Measurements from ENCODE around the gene SVIL. TPM values are rescaled to one million over a fixed set of nuclear protein-coding genes. Genes with fewer than 3 reads are reported as not detected.

The SVIL gene
- total and polyA plus RNA-seq, 4 donors: 3.1 to 26.0 (median 9.4) TPM

GRCh38 chr10:29600067-29600466, 34.7 kb downstream of the SVIL start:
- H3K9ac ChIP-seq (ENCODE audit: low read depth in 1 of 2, low read length in 2 of 2): no peak overlapping the region
- no peaks in the 10 kb centered on the region for H3K4me1 ChIP-seq (ENCODE audit: control insufficient read depth in 4 of 4, insufficient read depth in 4 of 4, low read length in 3 of 4)
- 94% methylated on average over 2 of the region's 2 CpGs for WGBS
- TF ChIP-seq HNF4A (conservative IDR thresholded peaks at IDR 0.05): no peak
- no peak for TF ChIP-seq HNF4G (IDR thresholded peaks at IDR 0.05)
- no peak for TF ChIP-seq REST (IDR thresholded peaks at IDR 0.05)
- no peak for TF ChIP-seq FOXA2 (IDR thresholded peaks at IDR 0.05)
- TF ChIP-seq EGR1 (IDR thresholded peaks at IDR 0.05; ENCODE audit: low read depth in 2 of 2): no peak
- TF ChIP-seq TAF1 (conservative IDR thresholded peaks at IDR 0.05): no peak
- no peak for TF ChIP-seq RAD21 (IDR thresholded peaks at IDR 0.05)
- TF ChIP-seq ZBTB33 (IDR thresholded peaks at IDR 0.05): no peak
- TF ChIP-seq ATF3 (IDR thresholded peaks at IDR 0.05): no peak
- H3K27me3 ChIP-seq (ENCODE audit: control insufficient read depth in 4 of 4, insufficient read depth in 4 of 4, low read length in 3 of 4): no peaks in the 10 kb centered on the region
- no peak overlapping the region for H3K4me3 ChIP-seq (ENCODE audit: low read depth in 1 of 3, low read length in 3 of 3)
- peaks cover 0 to 2% (median 0%) of the 10 kb centered on the region in 4 donors for H3K36me3 ChIP-seq (ENCODE audit: control insufficient read depth in 4 of 4, insufficient read depth in 3 of 4, low read depth in 1 of 4, low read length in 3 of 4)
- no peak overlapping the region for H3K27ac ChIP-seq (ENCODE audit: low read depth in 1 of 2, low read length in 2 of 2)
- no peaks in the 10 kb centered on the region for H3K9me3 ChIP-seq (ENCODE audit: control insufficient read depth in 4 of 4, low read length in 3 of 4)
- DNase-seq (ENCODE audit: low spot score): no peak

- WGBS: 73% methylated on average over 6 of the region's 6 CpGs
- Histone ChIP-seq H3K4me3 (ENCODE audit: low read depth in 1 of 3, low read length in 3 of 3) (no peak overlapping the region), H3K9ac (ENCODE audit: low read depth in 1 of 2, low read length in 2 of 2) (no peak overlapping the region), H3K9me3 (ENCODE audit: control insufficient read depth in 4 of 4, low read length in 3 of 4) (no peaks in the 10 kb centered on the region), H3K27me3 (ENCODE audit: control insufficient read depth in 4 of 4, insufficient read depth in 4 of 4, low read length in 3 of 4) (no peaks in the 10 kb centered on the region), H3K36me3 (ENCODE audit: control insufficient read depth in 4 of 4, insufficient read depth in 3 of 4, low read depth in 1 of 4, low read length in 3 of 4) (peaks cover 0 to 2% (median 0%) of the 10 kb centered on the region in 4 donors), H3K27ac (ENCODE audit: low read depth in 1 of 2, low read length in 2 of 2) (no peak overlapping the region), H3K4me1 (ENCODE audit: control insufficient read depth in 4 of 4, insufficient read depth in 4 of 4, low read length in 3 of 4) (no peaks in the 10 kb centered on the region)
- TF ChIP-seq FOXA2 (IDR thresholded peaks at IDR 0.05): no peak
- TF ChIP-seq HNF4A (conservative IDR thresholded peaks at IDR 0.05): no peak
- TF ChIP-seq EGR1 (IDR thresholded peaks at IDR 0.05; ENCODE audit: low read depth in 2 of 2): no peak
- no peak for TF ChIP-seq NR2F2 (IDR thresholded peaks at IDR 0.05)
- TF ChIP-seq CTCF (IDR thresholded peaks at IDR 0.05; ENCODE audit: low read depth, low read length, missing input control): no peak
- TF ChIP-seq TAF1 (conservative IDR thresholded peaks at IDR 0.05): no peak
- TF ChIP-seq MAX (IDR thresholded peaks at IDR 0.05): no peak
- no peak for TF ChIP-seq SP1 (IDR thresholded peaks at IDR 0.05)
- TF ChIP-seq YY1 (IDR thresholded peaks at IDR 0.05): no peak
- no peak for TF ChIP-seq FOXA1 (IDR thresholded peaks at IDR 0.05)
- DNase-seq (ENCODE audit: low spot score): no peak
Measured at GRCh38 chr10:29598851-29599311, 35.9 kb downstream of the SVIL start.
